GM18858 (cell line): Measurements from ENCODE around the gene PPFIA1.
"Not testable (repeated sequence)": the region's sequence is repeated elsewhere in the genome, so short reads cannot be mapped to it uniquely, and the experiment has no call there.

ENCODE experiments used
- ATAC-seq: cut with Tn5 transposase; IDR thresholded peaks from one replicate; pipeline ENCODE4 v1.9.1; 2021; ENCODE audit not compliant: unreplicated experiment

PPFIA1 gene

GRCh38 chr11:70323806-70324205, 53.3 kb downstream of the PPFIA1 start:
- ATAC-seq, result no peak

GRCh38 chr11:70324376-70325115, 54.1 kb downstream of the PPFIA1 start:
- no peak for ATAC-seq

- ATAC-seq, result no peak
Measured at GRCh38 chr11:70325824-70326223, 55.3 kb downstream of the PPFIA1 start.

GRCh38 chr11:70326365-70326811, 55.9 kb downstream of the PPFIA1 start:
- no peak for ATAC-seq

GRCh38 chr11:70326833-70327232, 56.3 kb downstream of the PPFIA1 start:
- no peak for ATAC-seq

GRCh38 chr11:70327717-70328116, 57.2 kb downstream of the PPFIA1 start:
- ATAC-seq, result no peak

- ATAC-seq, result no peak
Measured at GRCh38 chr11:70328556-70328955, 58.1 kb downstream of the PPFIA1 start.

- not testable (repeated sequence) for ATAC-seq
Measured at GRCh38 chr11:70331320-70331843, 60.9 kb downstream of the PPFIA1 start.

- ATAC-seq, result no peak
Measured at GRCh38 chr11:70331901-70332300, 61.4 kb downstream of the PPFIA1 start.

GRCh38 chr11:70332567-70332966, 62.1 kb downstream of the PPFIA1 start:
- ATAC-seq, result no peak

GRCh38 chr11:70333261-70333660, 62.8 kb downstream of the PPFIA1 start:
- no peak for ATAC-seq

GRCh38 chr11:70334351-70334995, 64.0 kb downstream of the PPFIA1 start:
- no peak for ATAC-seq

- no peak for ATAC-seq
Measured at GRCh38 chr11:70335511-70335910, 65.0 kb downstream of the PPFIA1 start.

GRCh38 chr11:70338594-70338993, 68.1 kb downstream of the PPFIA1 start:
- ATAC-seq, result no peak

- no peak for ATAC-seq
Measured at GRCh38 chr11:70339066-70339465, 68.6 kb downstream of the PPFIA1 start.

- ATAC-seq, result no peak
Measured at GRCh38 chr11:70341881-70342429, 71.5 kb downstream of the PPFIA1 start.

- no peak for ATAC-seq
Measured at GRCh38 chr11:70343636-70344035, 73.1 kb downstream of the PPFIA1 start.

- no peak for ATAC-seq
Measured at GRCh38 chr11:70348191-70348590, 77.7 kb downstream of the PPFIA1 start.

- ATAC-seq, result no peak
Measured at GRCh38 chr11:70348608-70349007, 78.1 kb downstream of the PPFIA1 start.

- no peak for ATAC-seq
Measured at GRCh38 chr11:70351646-70352045, 81.2 kb downstream of the PPFIA1 start.

GRCh38 chr11:70352100-70352499, 81.6 kb downstream of the PPFIA1 start:
- ATAC-seq, result no peak

- no peak for ATAC-seq
Measured at GRCh38 chr11:70352601-70353000, 82.1 kb downstream of the PPFIA1 start.
